CD4-positive, alpha-beta T cell (primary cell): ENCODE results near the gene TALDO1. TPM values are rescaled to one million over a fixed set of nuclear protein-coding genes. Genes with fewer than 3 reads are reported as not detected.

ENCODE experiments used
- ATAC-seq: fragments of 200-7000 bp; cut with Tn5 transposase; one replicate; pipeline ENCODE4 v1.10.0; 2022; ENCODE audit warnings: mild to moderate bottlenecking; ENCODE audit not compliant: poor library complexity
- CTCF ChIA-PET: fragments of 350-600 bp; sonication (Branson Sonifier 250); formaldehyde crosslinking; loops from one replicate; lab custom pipeline; 2021; ENCODE audit warnings: antibody characterized with exemption, inconsistent platforms; lab: Charles Lee
- POLR2A ChIA-PET: fragments of 350-600 bp; sonication (Branson Sonifier 250); formaldehyde crosslinking; loops from one replicate; lab custom pipeline; 2021; ENCODE audit warnings: antibody characterized with exemption, inconsistent platforms; lab: Charles Lee
- DNase-seq, 14 experiments: peaks; one replicate each; pipeline ENCODE4 v3.0.0-alpha.2; 2013 to 2020; ENCODE audit warnings: mixed read lengths in 2 of 14
- H3K27ac ChIP-seq, 2 donors: one replicate each; pipeline versions ENCODE4 v1.5.1 to v1.7.0; 2013; ENCODE audit warnings: low read length in 2 of 2, low read depth in 1 of 2, mild to moderate bottlenecking in 1 of 2
- H3K27me3 ChIP-seq, 2 experiments: 1 replicate in 1 of 2; 2 replicates in 1 of 2; pipeline versions ENCODE4 v1.6.1 to v1.7.0; 2013; ENCODE audit warnings: low read length in 2 of 2, control low read depth in 1 of 2, mild to moderate bottlenecking in 1 of 2, moderate library complexity in 1 of 2; ENCODE audit not compliant: insufficient read depth in 2 of 2, control insufficient read depth in 1 of 2
- H3K36me3 ChIP-seq: one replicate; pipeline ENCODE4 v1.6.1; 2013; ENCODE audit warnings: low read length, control low read depth; ENCODE audit not compliant: insufficient read depth
- H3K4me1 ChIP-seq: one replicate; pipeline ENCODE4 v1.6.1; 2013; ENCODE audit warnings: low read length, control low read depth; ENCODE audit not compliant: insufficient read depth
- H3K4me3 ChIP-seq: one replicate; pipeline ENCODE4 v1.5.1; 2013; ENCODE audit warnings: mild to moderate bottlenecking, low read length, moderate library complexity
- H3K9me3 ChIP-seq, 2 experiments: 1 replicate in 1 of 2; 2 replicates in 1 of 2; pipeline versions ENCODE4 v1.6.1 to v1.7.0; 2013; ENCODE audit warnings: low read length in 2 of 2, mild to moderate bottlenecking in 2 of 2, control low read depth in 1 of 2, moderate library complexity in 1 of 2; ENCODE audit not compliant: control insufficient read depth in 1 of 2, insufficient read depth in 1 of 2
- H3K27ac Mint-ChIP-seq: one replicate; pipeline ENCODE4 v1.8.0; 2020; ENCODE audit warnings: mixed read lengths
- H3K27me3 Mint-ChIP-seq: one replicate; pipeline ENCODE4 v1.8.0; 2021; ENCODE audit warnings: mixed read lengths
- H3K36me3 Mint-ChIP-seq: one replicate; pipeline ENCODE4 v1.8.0; 2021; ENCODE audit warnings: low read depth, mixed read lengths
- H3K4me1 Mint-ChIP-seq: one replicate; pipeline ENCODE4 v1.8.0; 2021; ENCODE audit warnings: low read depth, mixed read lengths
- H3K4me3 Mint-ChIP-seq: one replicate; pipeline ENCODE4 v1.8.0; 2020; ENCODE audit warnings: mild to moderate bottlenecking, mixed read lengths
- H3K9me3 Mint-ChIP-seq: one replicate; pipeline ENCODE4 v1.8.0; 2020; ENCODE audit warnings: mixed read lengths
- intact Hi-C, 2 experiments: fragments of 100-400 bp; cut with DNase I in 1 of 2; cut with micrococcal nuclease in 1 of 2; formaldehyde crosslinking; loops; one replicate each; pipeline versions ENCODE4 v1.15.1 to v1.9.0; 2023 to 2025; cut with DNase I, micrococcal nuclease
- total RNA-seq, 174 experiments: library from RNA in 2 of 174; stranded (reverse) in 2 of 174; gene quantifications; one replicate each; pipeline ENCODE4 v1.2.3 and lab custom pipeline; 2021 to 2026
- TF ChIP-seq, protein P1 (sequence below): fragments of 200-600 bp; IDR thresholded peaks from one replicate; pipeline ENCODE4 v1.8.0; 2022; ENCODE audit warnings: antibody characterized with exemption, mild to moderate bottlenecking

TALDO1 gene
- total RNA-seq, 2 experiments from 2014 or later, result 26.2 to 27.7 TPM

GRCh38 chr11:793556-793955, 46.3 kb downstream of the TALDO1 start:
- Histone ChIP-seq H3K27ac (no peak overlapping the region), H3K9me3 (peaks cover 0 to 5% of the 10 kb centered on the region in 2 experiments), H3K36me3 (peaks cover 29% of the 10 kb centered on the region), H3K4me1 (peaks cover 49% of the 10 kb centered on the region), H3K4me3 (no peak overlapping the region), H3K27me3 (peaks cover 0 to 5% of the 10 kb centered on the region in 2 experiments)
- H3K27me3 Mint-ChIP-seq, result no peaks in the 10 kb centered on the region
- DNase-seq (no peak), ATAC-seq (no peak)
- H3K4me3 Mint-ChIP-seq, result peak overlapping the region; percentile 69
- intact Hi-C loops, result no loop called here
- TF ChIP-seq, protein P1, sequence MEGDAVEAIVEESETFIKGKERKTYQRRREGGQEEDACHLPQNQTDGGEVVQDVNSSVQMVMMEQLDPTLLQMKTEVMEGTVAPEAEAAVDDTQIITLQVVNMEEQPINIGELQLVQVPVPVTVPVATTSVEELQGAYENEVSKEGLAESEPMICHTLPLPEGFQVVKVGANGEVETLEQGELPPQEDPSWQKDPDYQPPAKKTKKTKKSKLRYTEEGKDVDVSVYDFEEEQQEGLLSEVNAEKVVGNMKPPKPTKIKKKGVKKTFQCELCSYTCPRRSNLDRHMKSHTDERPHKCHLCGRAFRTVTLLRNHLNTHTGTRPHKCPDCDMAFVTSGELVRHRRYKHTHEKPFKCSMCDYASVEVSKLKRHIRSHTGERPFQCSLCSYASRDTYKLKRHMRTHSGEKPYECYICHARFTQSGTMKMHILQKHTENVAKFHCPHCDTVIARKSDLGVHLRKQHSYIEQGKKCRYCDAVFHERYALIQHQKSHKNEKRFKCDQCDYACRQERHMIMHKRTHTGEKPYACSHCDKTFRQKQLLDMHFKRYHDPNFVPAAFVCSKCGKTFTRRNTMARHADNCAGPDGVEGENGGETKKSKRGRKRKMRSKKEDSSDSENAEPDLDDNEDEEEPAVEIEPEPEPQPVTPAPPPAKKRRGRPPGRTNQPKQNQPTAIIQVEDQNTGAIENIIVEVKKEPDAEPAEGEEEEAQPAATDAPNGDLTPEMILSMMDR, result no peak
- no peaks in the 10 kb centered on the region for H3K9me3 Mint-ChIP-seq
- peaks cover 16% of the 10 kb centered on the region for H3K4me1 Mint-ChIP-seq
- H3K27ac Mint-ChIP-seq, result no peak overlapping the region
- CTCF ChIA-PET, result no interaction called here
- H3K36me3 Mint-ChIP-seq, result peaks cover 10% of the 10 kb centered on the region
- POLR2A ChIA-PET, result no interaction called here

DNA sequence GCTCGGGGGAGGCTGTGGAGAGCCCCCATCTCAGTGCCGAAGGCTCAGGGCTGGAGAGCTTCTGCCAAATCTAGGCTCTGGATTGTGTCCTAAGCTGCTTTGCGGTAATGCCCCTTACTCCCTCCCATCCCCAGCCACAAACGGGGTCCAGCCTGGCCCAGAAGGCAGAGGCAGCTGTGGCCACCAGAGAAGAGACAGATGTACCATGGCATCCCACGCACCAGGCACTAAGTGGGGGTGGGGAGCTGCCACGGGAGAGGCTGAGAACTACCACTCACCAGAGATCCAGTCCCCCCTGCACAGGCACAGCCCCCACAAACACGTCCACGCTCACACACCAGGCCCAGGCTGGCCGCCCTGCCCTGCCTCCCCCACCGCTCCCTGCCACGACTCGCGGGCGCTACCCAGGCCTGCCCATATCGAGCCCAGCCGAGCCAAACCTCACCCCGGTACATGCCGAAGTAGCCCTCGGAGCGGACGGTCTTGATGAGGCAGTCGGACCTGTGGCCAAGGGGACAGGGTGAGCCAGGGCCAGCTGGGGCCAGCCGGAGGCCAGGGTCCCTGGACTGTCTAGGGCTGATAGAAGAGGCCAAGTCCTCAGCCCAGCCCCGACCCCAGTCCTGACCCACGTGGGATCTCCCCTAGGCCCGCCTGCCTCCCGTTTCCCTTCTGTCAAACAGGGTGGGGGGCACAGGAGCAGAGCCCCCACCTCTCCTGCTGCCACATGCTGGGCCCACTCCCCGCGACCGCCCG, 46.9 kb downstream of the TALDO1 start:
- H3K36me3 Mint-ChIP-seq, result peaks cover 10% of the 10 kb centered on the region
- intact Hi-C loops, result loop anchor here in 1 of 2 experiments (2.0 kb wide), 1 partner anchor 15 kb away; no protein-coding TSS in a partner anchor
- no peak for DNase-seq
- POLR2A ChIA-PET, result interaction anchor here (0.6 kb wide), 1 partner anchor 229 kb away, joined by 4 read pairs; no protein-coding TSS in a partner anchor
- peaks cover 54% of the 10 kb centered on the region for H3K4me1 ChIP-seq
- peaks cover 0 to 4% of the 10 kb centered on the region in 2 experiments for H3K9me3 ChIP-seq
- H3K9me3 Mint-ChIP-seq, result no peaks in the 10 kb centered on the region
- CTCF ChIA-PET, result no interaction called here
- no peak overlapping the region for H3K27ac ChIP-seq
- TF ChIP-seq, protein P1, result no peak
- H3K27me3 Mint-ChIP-seq, result no peaks in the 10 kb centered on the region
- H3K4me3 Mint-ChIP-seq, result peak overlapping the region; percentile 68
- H3K27me3 ChIP-seq, result peaks cover 0 to 5% of the 10 kb centered on the region in 2 experiments
- ATAC-seq, result no peak
- H3K4me1 Mint-ChIP-seq, result peaks cover 16% of the 10 kb centered on the region
- no peak overlapping the region for H3K4me3 ChIP-seq
- no peak overlapping the region for H3K27ac Mint-ChIP-seq
- H3K36me3 ChIP-seq, result peaks cover 29% of the 10 kb centered on the region

DNA sequence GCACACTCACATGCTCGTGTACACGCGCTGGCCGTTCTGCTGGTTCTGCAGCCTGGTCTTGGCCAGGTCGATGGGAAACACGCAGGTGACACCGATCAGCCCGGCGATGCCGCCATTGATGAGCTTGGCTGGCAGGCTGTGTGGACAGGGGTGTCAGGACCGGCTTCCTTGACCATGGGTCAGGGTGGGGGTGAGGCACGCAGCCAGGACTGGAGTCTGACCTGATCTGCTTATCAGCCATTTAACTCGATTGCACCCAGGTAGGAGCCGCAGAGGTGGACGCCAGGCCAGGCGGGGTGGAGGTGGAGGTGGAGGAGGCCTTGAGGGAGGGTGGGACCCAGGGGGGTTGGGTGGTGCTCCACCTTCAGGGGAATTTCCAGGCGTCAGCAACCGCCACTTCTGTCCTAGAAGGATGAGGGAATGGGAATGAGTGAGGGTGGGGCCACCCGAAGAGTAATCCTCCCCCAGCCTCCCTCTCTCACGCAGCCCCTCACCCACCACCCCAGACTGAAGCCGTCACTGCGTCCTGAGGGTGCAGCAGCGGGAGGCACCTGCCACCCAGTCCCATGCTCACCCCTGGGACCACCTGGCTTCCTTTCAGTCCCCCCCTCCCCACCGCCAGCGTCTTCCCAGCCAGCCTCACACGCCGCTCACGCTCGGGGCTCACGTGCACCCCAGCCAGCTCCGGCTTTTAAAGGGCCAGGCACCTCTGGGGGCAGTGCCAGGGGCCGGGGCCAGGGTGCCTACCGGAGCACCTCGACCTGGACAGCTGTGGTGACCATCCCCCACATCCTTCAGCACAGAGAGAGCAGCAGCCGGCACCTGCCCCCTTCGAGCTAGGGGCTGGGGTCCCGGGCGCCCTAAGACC, 47.7 kb downstream of the TALDO1 start:
- CTCF ChIA-PET, result interaction anchor here (1.1 kb wide), 1 partner anchor 48 kb away, joined by 4 read pairs; the partner anchor contains the start of gene TALDO1
- TF ChIP-seq, protein P1, result no peak
- peak overlapping the region; percentile 89 for H3K4me3 ChIP-seq

More for the DNA sequence above, 47.7 kb downstream of the TALDO1 start:
- no peak for ATAC-seq
- peaks cover 48% of the 10 kb centered on the region for H3K4me1 ChIP-seq
- no peaks in the 10 kb centered on the region for H3K9me3 Mint-ChIP-seq
- H3K36me3 ChIP-seq, result peaks cover 36% of the 10 kb centered on the region
- H3K27ac ChIP-seq, result no peak overlapping the region
- no peaks in the 10 kb centered on the region for H3K9me3 ChIP-seq
- POLR2A ChIA-PET, result interaction anchor here (0.6 to 3.2 kb wide), 4 partner anchors 11 to 230 kb away, joined by 3 to 24 read pairs (median 4); partner anchors contain the start of gene RPLP2
- H3K4me3 Mint-ChIP-seq, result peak overlapping the region; percentile 45
- H3K4me1 Mint-ChIP-seq, result peaks cover 16% of the 10 kb centered on the region
- no peaks in the 10 kb centered on the region for H3K27me3 ChIP-seq
- no peak overlapping the region for H3K27ac Mint-ChIP-seq
- H3K36me3 Mint-ChIP-seq, result peaks cover 10% of the 10 kb centered on the region
- DNase-seq, result no peak
- no peaks in the 10 kb centered on the region for H3K27me3 Mint-ChIP-seq
- intact Hi-C loops, result loop anchor here (2.0 to 5.0 kb wide), 5 partner anchors 16 to 288 kb away; partner anchors contain the start of genes DEAF1 (in 2 of the 2), TALDO1 (in 2 of the 2), TMEM80 (in 2 of the 2) and HRAS (in 1 of the 2)
